HFFc6 (cell line): ENCODE measurements around the gene EXOC4. TPM values are rescaled to one million over a fixed set of nuclear protein-coding genes. Genes with fewer than 3 reads are reported as not detected.

Experiments
- DNase-seq: peaks from one replicate; pipeline ENCODE4 v3.0.0-alpha.2; 2018
- H3K27ac Mint-ChIP-seq: 2 replicates; pipeline ENCODE4 v1.8.0; 2020; ENCODE audit warnings: mild to moderate bottlenecking, mixed read lengths
- H3K27me3 Mint-ChIP-seq: 2 replicates; pipeline ENCODE4 v1.8.0; 2021; ENCODE audit warnings: mild to moderate bottlenecking, moderate library complexity, mixed read lengths; ENCODE audit not compliant: insufficient read depth
- H3K36me3 Mint-ChIP-seq: 2 replicates; pipeline ENCODE4 v1.8.0; 2021; ENCODE audit warnings: low read depth, mixed read lengths
- H3K4me1 Mint-ChIP-seq: 2 replicates; pipeline ENCODE4 v1.8.0; 2020; ENCODE audit warnings: low read depth, mixed read lengths
- H3K4me3 Mint-ChIP-seq: 2 replicates; pipeline ENCODE4 v1.8.0; 2020; ENCODE audit warnings: mild to moderate bottlenecking, moderate library complexity, mixed read lengths
- H3K9me3 Mint-ChIP-seq: 2 replicates; pipeline ENCODE4 v1.8.0; 2020; ENCODE audit warnings: mild to moderate bottlenecking, mixed read lengths
- total RNA-seq, 6 experiments: library from RNA; stranded (reverse); fragmentation: NEBNext Ultra II Directional; extraction: Animal tissue kit (Norgen Biotek cat#: 25700); gene quantifications; 2 replicates in 1 of 6; 3 replicates in 5 of 6; pipeline ENCODE4 v1.2.3, GENCODE V29; 2021
- TF ChIP-seq, protein P1 (sequence below): fragments of 200-600 bp; sonication (generic); IDR thresholded peaks from 2 replicates; pipeline ENCODE4 v1.5.0; 2021; ENCODE audit warnings: antibody characterized with exemption, mild to moderate bottlenecking

EXOC4 gene
- total RNA-seq, 6 experiments from 2014 or later: 57.6 to 67.6 (median 61.4) TPM

DNA sequence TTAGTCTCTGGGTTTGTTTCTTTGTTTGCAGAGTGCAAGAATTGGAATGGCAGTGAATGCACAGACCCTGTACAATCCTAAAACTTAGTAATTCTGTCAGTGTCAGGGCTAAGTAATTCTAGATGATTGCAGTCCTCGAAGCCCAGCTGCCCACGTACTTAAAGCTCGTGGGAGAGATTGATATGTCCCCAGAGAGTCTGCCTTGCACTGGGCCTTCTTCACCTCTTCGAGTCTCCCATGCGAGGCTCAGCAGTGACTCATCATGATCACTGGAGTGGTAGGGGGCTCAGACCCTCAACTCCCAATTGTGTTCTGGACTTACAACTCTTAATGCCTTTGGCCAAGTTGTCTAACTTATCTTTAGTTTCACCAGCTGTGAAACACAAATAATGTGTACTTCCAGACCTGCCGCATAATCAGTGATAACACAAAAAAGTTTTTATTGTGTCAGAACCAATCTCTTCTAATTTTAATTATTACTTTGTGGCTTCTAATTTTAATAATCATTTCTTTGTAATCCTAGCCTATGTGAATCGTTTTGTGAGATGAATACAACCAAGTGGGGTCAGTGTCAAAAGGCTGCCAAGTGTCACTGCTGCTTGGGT is 528.7 kb downstream of the EXOC4 start:
- H3K4me3 Mint-ChIP-seq: no peak overlapping the region

GRCh38 chr7:133782470-133782869 is 529.6 kb downstream of the EXOC4 start:
- H3K4me1 Mint-ChIP-seq: no peaks in the 10 kb centered on the region
- H3K4me3 Mint-ChIP-seq: no peak overlapping the region
- no peak for DNase-seq
- H3K36me3 Mint-ChIP-seq: peaks cover 11% of the 10 kb centered on the region
- TF ChIP-seq, protein P1, sequence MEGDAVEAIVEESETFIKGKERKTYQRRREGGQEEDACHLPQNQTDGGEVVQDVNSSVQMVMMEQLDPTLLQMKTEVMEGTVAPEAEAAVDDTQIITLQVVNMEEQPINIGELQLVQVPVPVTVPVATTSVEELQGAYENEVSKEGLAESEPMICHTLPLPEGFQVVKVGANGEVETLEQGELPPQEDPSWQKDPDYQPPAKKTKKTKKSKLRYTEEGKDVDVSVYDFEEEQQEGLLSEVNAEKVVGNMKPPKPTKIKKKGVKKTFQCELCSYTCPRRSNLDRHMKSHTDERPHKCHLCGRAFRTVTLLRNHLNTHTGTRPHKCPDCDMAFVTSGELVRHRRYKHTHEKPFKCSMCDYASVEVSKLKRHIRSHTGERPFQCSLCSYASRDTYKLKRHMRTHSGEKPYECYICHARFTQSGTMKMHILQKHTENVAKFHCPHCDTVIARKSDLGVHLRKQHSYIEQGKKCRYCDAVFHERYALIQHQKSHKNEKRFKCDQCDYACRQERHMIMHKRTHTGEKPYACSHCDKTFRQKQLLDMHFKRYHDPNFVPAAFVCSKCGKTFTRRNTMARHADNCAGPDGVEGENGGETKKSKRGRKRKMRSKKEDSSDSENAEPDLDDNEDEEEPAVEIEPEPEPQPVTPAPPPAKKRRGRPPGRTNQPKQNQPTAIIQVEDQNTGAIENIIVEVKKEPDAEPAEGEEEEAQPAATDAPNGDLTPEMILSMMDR: no peak
- no peak overlapping the region for H3K27ac Mint-ChIP-seq
- peaks cover 7% of the 10 kb centered on the region; the same call in 1 of the 2 replicates for H3K9me3 Mint-ChIP-seq
- H3K27me3 Mint-ChIP-seq: no peaks in the 10 kb centered on the region; the same call in 1 of the 2 replicates

More for the DNA sequence above, 528.7 kb downstream of the EXOC4 start:
- peaks cover 11% of the 10 kb centered on the region for H3K36me3 Mint-ChIP-seq
- TF ChIP-seq, protein P1: no peak
- H3K4me1 Mint-ChIP-seq: no peaks in the 10 kb centered on the region
- no peak overlapping the region for H3K27ac Mint-ChIP-seq
- peaks cover 7% of the 10 kb centered on the region; the same call in 1 of the 2 replicates for H3K9me3 Mint-ChIP-seq
- H3K27me3 Mint-ChIP-seq: no peaks in the 10 kb centered on the region; the same call in 1 of the 2 replicates
- DNase-seq: no peak

DNA sequence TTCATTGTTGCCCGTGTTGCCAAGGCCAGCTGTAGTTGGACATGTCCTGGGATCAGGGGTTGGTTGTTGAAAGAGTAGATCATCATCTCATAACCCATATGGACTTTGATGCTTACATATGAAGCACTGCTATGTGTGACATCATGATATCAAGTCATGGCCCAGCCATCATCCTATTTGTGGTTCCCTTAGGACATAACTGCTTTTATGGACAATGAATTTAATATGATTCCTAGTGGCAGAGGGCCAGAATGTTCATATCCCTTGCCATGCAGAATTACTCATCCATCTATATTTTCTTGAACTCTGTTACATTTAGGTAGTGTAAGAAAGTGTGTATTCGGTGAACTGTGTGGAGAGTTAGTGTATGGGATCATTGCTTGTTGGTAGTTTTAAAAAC is 530.4 kb downstream of the EXOC4 start:
- no peak for DNase-seq
- Mint-ChIP-seq H3K4me1 (no peaks in the 10 kb centered on the region), H3K27me3 (no peaks in the 10 kb centered on the region; the same call in 1 of the 2 replicates), H3K9me3 (peaks cover 7% of the 10 kb centered on the region; the same call in 1 of the 2 replicates), H3K36me3 (peaks cover 11% of the 10 kb centered on the region), H3K4me3 (no peak overlapping the region), H3K27ac (no peak overlapping the region)
- TF ChIP-seq, protein P1: no peak

DNA sequence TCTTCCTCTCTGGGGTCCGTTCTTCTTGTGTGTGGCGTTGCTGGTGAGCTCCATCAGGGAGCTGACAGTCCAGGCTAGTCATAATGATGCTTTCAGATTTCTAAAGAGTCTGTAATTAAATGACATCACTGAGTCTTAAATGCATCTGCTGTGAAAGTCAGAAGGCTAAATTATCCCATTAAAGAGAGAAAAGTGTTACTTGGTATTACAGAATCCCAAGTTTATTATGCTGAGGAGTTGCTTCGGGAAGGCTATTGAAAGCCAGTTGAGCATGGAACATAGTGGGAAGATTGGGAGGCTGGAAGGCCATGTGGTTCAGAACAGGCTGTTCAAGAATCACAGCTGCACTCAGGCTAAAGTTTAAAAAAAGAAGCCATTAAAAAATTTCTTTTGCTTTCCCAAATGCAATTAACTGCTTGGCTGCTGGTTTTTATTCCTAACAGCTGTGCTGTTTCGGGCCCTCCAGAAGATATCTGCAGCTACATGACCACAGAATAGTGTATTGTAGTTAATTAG is 531.7 kb downstream of the EXOC4 start:
- Mint-ChIP-seq H3K36me3 (peaks cover 3% of the 10 kb centered on the region), H3K27ac (no peak overlapping the region), H3K4me1 (no peaks in the 10 kb centered on the region), H3K9me3 (peaks cover 2% of the 10 kb centered on the region; the same call in 1 of the 2 replicates), H3K27me3 (no peaks in the 10 kb centered on the region; the same call in 1 of the 2 replicates), H3K4me3 (no peak overlapping the region)
- no peak for DNase-seq
- TF ChIP-seq, protein P1: no peak

DNA sequence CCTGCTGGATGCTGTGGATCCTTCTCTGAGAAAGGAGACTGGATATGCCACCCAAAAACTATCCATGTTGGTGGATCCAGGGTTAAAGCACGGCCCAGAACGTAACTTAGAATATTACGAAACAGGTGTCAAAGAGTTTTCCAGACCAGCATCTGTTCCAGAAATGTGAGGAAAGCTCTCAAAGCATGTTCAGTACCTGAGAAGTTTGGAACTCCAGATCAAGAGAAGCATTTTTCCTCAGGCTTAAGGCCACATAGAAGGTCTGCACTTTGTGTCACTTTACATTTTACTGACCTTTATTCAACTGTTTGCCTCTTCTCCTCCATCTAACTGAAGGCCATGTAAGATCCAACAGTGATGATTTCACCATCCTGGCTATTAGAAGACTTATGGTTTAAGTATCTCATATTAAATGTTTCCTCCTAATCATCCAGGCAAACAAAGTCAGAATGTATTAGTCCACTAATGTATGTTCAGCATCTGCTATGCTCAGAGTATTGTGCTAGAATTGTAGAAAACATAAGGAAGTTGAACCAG is 533.6 kb downstream of the EXOC4 start:
- H3K36me3 Mint-ChIP-seq: no peaks in the 10 kb centered on the region
- H3K27ac Mint-ChIP-seq: no peak overlapping the region
- no peak overlapping the region for H3K4me3 Mint-ChIP-seq
- no peaks in the 10 kb centered on the region for H3K27me3 Mint-ChIP-seq
- no peak for DNase-seq
- H3K4me1 Mint-ChIP-seq: no peaks in the 10 kb centered on the region
- H3K9me3 Mint-ChIP-seq: no peaks in the 10 kb centered on the region
- TF ChIP-seq, protein P1: no peak
